ENCODE results near the gene TOM1L2. TPM values are rescaled to one million over a fixed set of nuclear protein-coding genes. Genes with fewer than 3 reads are reported as not detected.

TOM1L2 gene
- total and polyA plus RNA-seq, 8 donors, result 51.2 to 71.2 (median 57.4) TPM

- H3K4me1 ChIP-seq, result peaks cover 0 to 29% of the 10 kb centered on the region in 2 donors
- H3K4me3 ChIP-seq, result no peak overlapping the region
- no peaks in the 10 kb centered on the region for H3K27me3 ChIP-seq
- ATAC-seq (no peak), DNase-seq (no peak)
- no peaks in the 10 kb centered on the region for H3K36me3 ChIP-seq
- no peaks in the 10 kb centered on the region for H3K9me3 ChIP-seq
- no peak for TF ChIP-seq CTCF (IDR thresholded peaks at IDR 0.05)
- intact Hi-C loops (cut with DNase I), result no loop called here
- H3K27ac ChIP-seq, result no peak overlapping the region
Measured at GRCh38 chr17:17934806-17935205, 37.4 kb downstream of the TOM1L2 start.

GRCh38 chr17:17934214-17934613 lies 38.0 kb downstream of the TOM1L2 start:
- ATAC-seq, result no peak
- no peaks in the 10 kb centered on the region for H3K27me3 ChIP-seq
- TF ChIP-seq CTCF (IDR thresholded peaks at IDR 0.05), result no peak

GRCh38 chr17:17933775-17934174 lies 38.4 kb downstream of the TOM1L2 start:
- intact Hi-C loops (cut with DNase I), result no loop called here
- Histone ChIP-seq H3K36me3 (no peaks in the 10 kb centered on the region), H3K27ac (no peak overlapping the region), H3K9me3 (no peaks in the 10 kb centered on the region), H3K4me3 (no peak overlapping the region), H3K4me1 (peaks cover 7 to 30% of the 10 kb centered on the region in 2 donors), H3K27me3 (no peaks in the 10 kb centered on the region)
- no peak for TF ChIP-seq CTCF (IDR thresholded peaks at IDR 0.05)
- DNase-seq (no peak), ATAC-seq (no peak)

More at GRCh38 chr17:17934214-17934613, 38.0 kb downstream of the TOM1L2 start:
- no peaks in the 10 kb centered on the region for H3K9me3 ChIP-seq
- H3K4me1 ChIP-seq, result peaks cover 3 to 30% of the 10 kb centered on the region in 2 donors
- intact Hi-C loops (cut with DNase I), result no loop called here
- no peak overlapping the region for H3K27ac ChIP-seq
- DNase-seq, result no peak
- no peaks in the 10 kb centered on the region for H3K36me3 ChIP-seq
- H3K4me3 ChIP-seq, result no peak overlapping the region

GRCh38 chr17:17931159-17931558 lies 41.0 kb downstream of the TOM1L2 start:
- ATAC-seq (no peak), DNase-seq (no peak)
- Histone ChIP-seq H3K9me3 (no peaks in the 10 kb centered on the region), H3K4me1 (peaks cover 7 to 26% of the 10 kb centered on the region in 2 donors), H3K27me3 (no peaks in the 10 kb centered on the region), H3K27ac (no peak overlapping the region), H3K4me3 (no peak overlapping the region), H3K36me3 (no peaks in the 10 kb centered on the region)
- intact Hi-C loops (cut with DNase I), result no loop called here
- TF ChIP-seq CTCF (IDR thresholded peaks at IDR 0.05), result no peak

GRCh38 chr17:17930674-17931073 lies 41.5 kb downstream of the TOM1L2 start:
- peak overlapping the region in 1 of 2 donors; percentile 13 for H3K27ac ChIP-seq
- ATAC-seq (no peak), DNase-seq (no peak)
- intact Hi-C loops (cut with DNase I), result no loop called here
- no peak for TF ChIP-seq CTCF (IDR thresholded peaks at IDR 0.05)
- H3K9me3 ChIP-seq, result no peaks in the 10 kb centered on the region
- peaks cover 7 to 21% of the 10 kb centered on the region in 2 donors for H3K4me1 ChIP-seq
- H3K27me3 ChIP-seq, result no peaks in the 10 kb centered on the region
- no peak overlapping the region for H3K4me3 ChIP-seq
- H3K36me3 ChIP-seq, result no peaks in the 10 kb centered on the region
